Parathyroid adenoma (tissue), 2 donors: ENCODE measurements around the gene MID1.

Experiments used
- H2AFZ ChIP-seq: fragments of 300-600 bp; sonication (generic); one replicate; pipeline ENCODE4 v1.7.0; 2017; ENCODE audit warnings: antibody characterized with exemption, mild to moderate bottlenecking
- H3K27ac ChIP-seq: fragments of 300-600 bp; sonication (generic); one replicate; pipeline ENCODE4 v1.7.0; 2017
- H3K27me3 ChIP-seq: fragments of 300-600 bp; sonication (generic); one replicate; pipeline ENCODE4 v1.7.0; 2017; ENCODE audit warnings: low read length; ENCODE audit not compliant: control insufficient read depth, insufficient read depth
- H3K36me3 ChIP-seq: fragments of 300-600 bp; sonication (generic); one replicate; pipeline ENCODE4 v1.7.0; 2017; ENCODE audit warnings: low read length; ENCODE audit not compliant: control insufficient read depth, insufficient read depth
- H3K4me1 ChIP-seq: fragments of 300-600 bp; sonication (generic); one replicate; pipeline ENCODE4 v1.7.0; 2017; ENCODE audit warnings: control low read depth
- H3K4me2 ChIP-seq: fragments of 300-600 bp; sonication (generic); one replicate; pipeline ENCODE4 v1.7.0; 2017; ENCODE audit warnings: low read length
- H3K4me3 ChIP-seq: fragments of 300-600 bp; sonication (generic); one replicate; pipeline ENCODE4 v1.7.0; 2017; ENCODE audit warnings: low read depth, low read length
- H3K79me2 ChIP-seq: fragments of 300-600 bp; sonication (generic); one replicate; pipeline ENCODE4 v1.7.0; 2017; ENCODE audit warnings: control low read depth
- H3K9ac ChIP-seq: fragments of 300-600 bp; sonication (generic); one replicate; pipeline ENCODE4 v1.7.0; 2017; ENCODE audit warnings: mild to moderate bottlenecking
- H3K9me3 ChIP-seq: fragments of 300-600 bp; sonication (generic); one replicate; pipeline ENCODE4 v1.7.0; 2017; ENCODE audit warnings: low read length; ENCODE audit not compliant: control insufficient read depth
- CTCF ChIP-seq: fragments of 300-600 bp; sonication (generic); IDR thresholded peaks from one replicate; pipeline ENCODE4 v1.7.0; 2017; ENCODE audit warnings: antibody characterized with exemption, mild to moderate bottlenecking
- donor health status: primary hyperparathyroidism.

Gene MID1

GRCh38 chrX:10513974-10514373, 106.4 kb downstream of the MID1 start:
- H3K36me3 ChIP-seq = no peaks in the 10 kb centered on the region
- no peaks in the 10 kb centered on the region for H3K9me3 ChIP-seq
- no peak overlapping the region for H3K4me3 ChIP-seq
- no peak overlapping the region for H3K4me2 ChIP-seq
- H3K4me1 ChIP-seq = no peaks in the 10 kb centered on the region
- no peaks in the 10 kb centered on the region for H3K79me2 ChIP-seq
- no peaks in the 10 kb centered on the region for H3K27me3 ChIP-seq
- TF ChIP-seq CTCF = no peak
- no peak overlapping the region for H3K9ac ChIP-seq
- H3K27ac ChIP-seq = no peak overlapping the region
- no peak overlapping the region for H2AFZ ChIP-seq

DNA sequence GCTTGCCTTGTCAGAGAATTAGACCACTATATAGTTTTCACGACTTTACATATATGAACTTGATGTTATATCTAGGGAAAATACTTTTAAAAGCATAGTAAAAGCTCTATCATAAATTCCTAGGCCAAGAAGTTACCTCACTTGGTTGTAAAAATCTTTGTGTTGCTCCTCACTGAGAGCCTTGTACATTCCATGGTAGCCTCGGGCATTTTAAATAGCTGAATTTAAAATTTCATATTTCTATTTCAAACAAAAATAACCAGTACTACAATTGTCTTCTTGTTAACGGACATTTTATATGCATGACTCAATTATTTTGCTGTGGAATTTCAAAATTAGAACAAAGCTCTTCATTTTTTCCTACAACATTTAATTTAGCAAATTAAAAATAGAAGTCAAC, 107.6 kb downstream of the MID1 start:
- H3K9ac ChIP-seq = no peak overlapping the region
- no peaks in the 10 kb centered on the region for H3K4me1 ChIP-seq
- H3K4me3 ChIP-seq = no peak overlapping the region
- no peak overlapping the region for H2AFZ ChIP-seq
- no peaks in the 10 kb centered on the region for H3K27me3 ChIP-seq
- TF ChIP-seq CTCF = no peak
- H3K79me2 ChIP-seq = no peaks in the 10 kb centered on the region
- H3K27ac ChIP-seq = no peak overlapping the region
- no peaks in the 10 kb centered on the region for H3K9me3 ChIP-seq
- H3K4me2 ChIP-seq = no peak overlapping the region
- no peaks in the 10 kb centered on the region for H3K36me3 ChIP-seq

GRCh38 chrX:10512258-10512657, 108.1 kb downstream of the MID1 start:
- Histone ChIP-seq H3K4me1 (no peaks in the 10 kb centered on the region), H3K4me3 (no peak overlapping the region), H3K27me3 (no peaks in the 10 kb centered on the region), H3K79me2 (no peaks in the 10 kb centered on the region), H3K4me2 (no peak overlapping the region), H2AFZ (no peak overlapping the region), H3K9ac (no peak overlapping the region), H3K27ac (no peak overlapping the region), H3K9me3 (no peaks in the 10 kb centered on the region), H3K36me3 (no peaks in the 10 kb centered on the region)
- TF ChIP-seq CTCF = no peak

GRCh38 chrX:10509397-10509796, 111.0 kb downstream of the MID1 start:
- Histone ChIP-seq H3K36me3 (no peaks in the 10 kb centered on the region), H3K27me3 (no peaks in the 10 kb centered on the region), H3K4me1 (no peaks in the 10 kb centered on the region), H3K4me3 (no peak overlapping the region), H3K9me3 (no peaks in the 10 kb centered on the region), H2AFZ (no peak overlapping the region), H3K9ac (no peak overlapping the region), H3K79me2 (no peaks in the 10 kb centered on the region), H3K4me2 (no peak overlapping the region), H3K27ac (no peak overlapping the region)
- no peak for TF ChIP-seq CTCF

GRCh38 chrX:10508891-10509290, 111.5 kb downstream of the MID1 start:
- Histone ChIP-seq H3K4me3 (no peak overlapping the region), H3K27ac (no peak overlapping the region), H3K79me2 (no peaks in the 10 kb centered on the region), H3K9ac (no peak overlapping the region), H3K4me1 (no peaks in the 10 kb centered on the region), H2AFZ (no peak overlapping the region), H3K9me3 (no peaks in the 10 kb centered on the region), H3K36me3 (no peaks in the 10 kb centered on the region), H3K27me3 (no peaks in the 10 kb centered on the region), H3K4me2 (no peak overlapping the region)
- TF ChIP-seq CTCF = no peak
